Upper lobe of left lung (tissue), 6 donors: ENCODE results near the gene RFXANK. TPM values are rescaled to one million over a fixed set of nuclear protein-coding genes. Genes with fewer than 3 reads are reported as not detected.
"Not testable (repeated sequence)": the region's sequence is repeated elsewhere in the genome, so short reads cannot be mapped to it uniquely, and the experiment has no call there.

Experiments
- ATAC-seq, 2 donors: fragments of 200-7000 bp; cut with Tn5 transposase; one replicate each; pipeline ENCODE4 v1.9.1; 2022; ENCODE audit warnings: mild to moderate bottlenecking in 2 of 2, moderate library complexity in 2 of 2; ENCODE audit not compliant: low FRiP score in 2 of 2
- DNase-seq, 2 donors: peaks; one replicate each; pipeline ENCODE4 v3.0.0-alpha.2; 2019 to 2020
- H3K27ac ChIP-seq, 4 donors: fragments of 200-600 bp; sonication (generic); one replicate each; pipeline ENCODE4 v1.5.1; 2016 to 2019
- H3K27me3 ChIP-seq, 4 donors: fragments of 200-600 bp; sonication (generic); one replicate each; pipeline ENCODE4 v1.5.1; 2017 to 2019
- H3K36me3 ChIP-seq, 4 donors: fragments of 200-600 bp; sonication (generic); one replicate each; pipeline ENCODE4 v1.5.1; 2016 to 2019
- H3K4me1 ChIP-seq, 4 donors: fragments of 200-600 bp; sonication (generic); one replicate each; pipeline ENCODE4 v1.5.1; 2018 to 2019
- H3K4me3 ChIP-seq, 4 donors: fragments of 200-600 bp; sonication (generic); one replicate each; pipeline ENCODE4 v1.5.1; 2017 to 2019; ENCODE audit warnings: mild to moderate bottlenecking in 2 of 4, moderate library complexity in 1 of 4
- H3K9me3 ChIP-seq, 4 donors: fragments of 200-600 bp; sonication (generic); one replicate each; pipeline ENCODE4 v1.5.1; 2018 to 2019
- CTCF ChIP-seq, 6 experiments: fragments of 450-650 bp in 4 of 6; fragments of 200-600 bp in 2 of 6; sonication (generic) in 2 of 6; IDR thresholded peaks; one replicate each; pipeline ENCODE4 v1.5.1; 2016 to 2019; ENCODE audit warnings: antibody characterized with exemption in 6 of 6
- EP300 ChIP-seq, 4 donors: sonication (generic); formaldehyde crosslinking; IDR thresholded peaks; one replicate each; pipeline ENCODE4 v1.5.1; 2017; ENCODE audit warnings: antibody characterized with exemption in 4 of 4, control low read depth in 2 of 4
- POLR2A ChIP-seq, 4 donors: fragments of 450-650 bp; IDR thresholded peaks; one replicate each; pipeline ENCODE4 v1.5.1; 2016 to 2017; ENCODE audit warnings: antibody characterized with exemption in 4 of 4, mild to moderate bottlenecking in 2 of 4
- POLR2AphosphoS5 ChIP-seq, 2 donors: sonication (generic); formaldehyde crosslinking; IDR thresholded peaks; one replicate each; pipeline ENCODE4 v1.5.1; 2017; ENCODE audit warnings: antibody characterized with exemption in 2 of 2
- WGBS, 2 donors: methylation state at CpG; one replicate each; pipeline ENCODE4 v1.1.5; 2017 to 2018; 5-methylcytosine and 5-hydroxymethylcytosine counted together
- total RNA-seq, 6 donors: library from RNA; depleted of rRNA in 4 of 6; stranded (reverse); fragments of >200 nt in 4 of 6; gene quantifications; one replicate each; pipeline versions ENCODE4 v1.1.0 to v1.2.1, GENCODE V29; 2016 to 2021
- donor health status: DM: no; HTN: no; CAD: no; lungs with moderate emphysema.
- donor health status: DM: no; HTN: yes; CAD: no; lungs with severe emphysema.

Gene RFXANK
- total RNA-seq, 6 donors from 2014 or later: 39.1 to 79.7 (median 67.3) TPM

- Histone ChIP-seq H3K27me3 (no peaks in the 10 kb centered on the region), H3K36me3 (peaks cover 0 to 29% (median 22%) of the 10 kb centered on the region in 4 donors), H3K4me3 (no peak overlapping the region), H3K4me1 (peaks cover 0 to 9% (median 5%) of the 10 kb centered on the region in 4 donors), H3K27ac (no peak overlapping the region), H3K9me3 (no peaks in the 10 kb centered on the region)
- ATAC-seq (no peak), DNase-seq (peak in 1 of 2 donors; percentile 60)
- WGBS, 2 donors: 92 to 100% methylated on average over 2 to 7 of the region's 7 CpGs
- TF ChIP-seq POLR2AphosphoS5 (IDR thresholded peaks at IDR 0.05) (no peak), POLR2A (IDR thresholded peaks at IDR 0.05) (no peak), CTCF (IDR thresholded peaks at IDR 0.05) (no peak), EP300 (IDR thresholded peaks at IDR 0.05) (no peak)
Observed at GRCh38 chr19:19146865-19147264, 45.2 kb upstream of the RFXANK start.

- WGBS, 2 donors: 96% methylated on average over 5 of the region's 5 CpGs
- DNase-seq (no peak), ATAC-seq (no peak)
- peaks cover 0 to 9% (median 5%) of the 10 kb centered on the region in 4 donors for H3K4me1 ChIP-seq
- peaks cover 0 to 29% (median 22%) of the 10 kb centered on the region in 4 donors for H3K36me3 ChIP-seq
- no peaks in the 10 kb centered on the region for H3K27me3 ChIP-seq
- no peaks in the 10 kb centered on the region for H3K9me3 ChIP-seq
- no peak overlapping the region for H3K27ac ChIP-seq
- no peak overlapping the region for H3K4me3 ChIP-seq
- TF ChIP-seq CTCF (IDR thresholded peaks at IDR 0.05): no peak
- TF ChIP-seq POLR2AphosphoS5 (IDR thresholded peaks at IDR 0.05): no peak
- TF ChIP-seq POLR2A (IDR thresholded peaks at IDR 0.05): no peak
- no peak for TF ChIP-seq EP300 (IDR thresholded peaks at IDR 0.05)
Observed at GRCh38 chr19:19147344-19147743, 44.7 kb upstream of the RFXANK start.

- not testable (repeated sequence) for H3K4me1 ChIP-seq, ATAC-seq, H3K27ac ChIP-seq, DNase-seq, H3K4me3 ChIP-seq, H3K27me3 ChIP-seq, H3K9me3 ChIP-seq
- 97 to 98% methylated on average over 8 of the region's 8 CpGs for WGBS, 2 donors
- peaks cover 0 to 29% (median 22%) of the 10 kb centered on the region in 4 donors for H3K36me3 ChIP-seq
Observed at GRCh38 chr19:19148504-19148903, 43.6 kb upstream of the RFXANK start.

- DNase-seq (no peak), ATAC-seq (no peak)
- no peaks in the 10 kb centered on the region for H3K9me3 ChIP-seq
- no peak overlapping the region for H3K27ac ChIP-seq
- peaks cover 0 to 9% (median 5%) of the 10 kb centered on the region in 4 donors for H3K4me1 ChIP-seq
- TF ChIP-seq CTCF (IDR thresholded peaks at IDR 0.05) (no peak), POLR2A (IDR thresholded peaks at IDR 0.05) (no peak), POLR2AphosphoS5 (IDR thresholded peaks at IDR 0.05) (no peak), EP300 (IDR thresholded peaks at IDR 0.05) (no peak)
- H3K4me3 ChIP-seq: no peak overlapping the region
- H3K27me3 ChIP-seq: no peaks in the 10 kb centered on the region
- H3K36me3 ChIP-seq: peaks cover 0 to 29% (median 22%) of the 10 kb centered on the region in 4 donors
- 93 to 96% methylated on average over 2 of the region's 2 CpGs for WGBS, 2 donors
Observed at GRCh38 chr19:19149435-19149834, 42.6 kb upstream of the RFXANK start.

GRCh38 chr19:19151418-19151817, 40.6 kb upstream of the RFXANK start:
- DNase-seq (no peak), ATAC-seq (no peak)
- WGBS, 2 donors: 68 to 89% methylated on average over 8 to 11 of the region's 11 CpGs
- Histone ChIP-seq H3K4me3 (no peak overlapping the region), H3K36me3 (peaks cover 0 to 29% (median 21%) of the 10 kb centered on the region in 4 donors), H3K27ac (no peak overlapping the region), H3K4me1 (no peaks in the 10 kb centered on the region), H3K27me3 (no peaks in the 10 kb centered on the region), H3K9me3 (no peaks in the 10 kb centered on the region)
- TF ChIP-seq POLR2AphosphoS5 (IDR thresholded peaks at IDR 0.05) (no peak), EP300 (IDR thresholded peaks at IDR 0.05) (no peak), POLR2A (IDR thresholded peaks at IDR 0.05) (no peak), CTCF (IDR thresholded peaks at IDR 0.05) (no peak)
